Measurements from ENCODE around the gene GRID1.

The GRID1 gene

DNA sequence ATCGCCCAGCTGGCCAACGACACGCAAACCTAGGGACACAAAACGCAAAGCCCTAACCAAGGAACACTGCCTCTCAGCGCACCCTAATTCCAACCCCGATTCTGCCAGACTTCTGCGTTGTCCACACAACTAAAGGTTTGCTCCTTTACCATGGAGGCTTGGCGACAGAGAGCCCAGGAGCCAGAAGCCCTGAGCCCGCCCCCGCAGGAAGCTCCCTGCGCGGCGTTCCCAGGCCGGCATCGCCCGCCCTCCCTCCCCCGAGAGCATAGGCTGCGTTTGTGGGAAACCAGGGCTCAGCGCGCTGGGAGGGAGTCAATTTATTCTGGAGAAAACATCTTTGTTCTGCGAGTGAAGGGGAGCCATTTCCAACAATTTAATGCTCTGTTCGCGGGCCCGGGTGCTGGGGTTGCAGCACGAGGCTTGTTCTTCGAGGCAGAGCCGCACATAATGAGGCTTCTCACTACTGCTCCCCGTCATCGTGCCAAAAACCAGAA is 103.9 kb downstream of the GRID1 start:
- DNase-seq: no peak

DNA sequence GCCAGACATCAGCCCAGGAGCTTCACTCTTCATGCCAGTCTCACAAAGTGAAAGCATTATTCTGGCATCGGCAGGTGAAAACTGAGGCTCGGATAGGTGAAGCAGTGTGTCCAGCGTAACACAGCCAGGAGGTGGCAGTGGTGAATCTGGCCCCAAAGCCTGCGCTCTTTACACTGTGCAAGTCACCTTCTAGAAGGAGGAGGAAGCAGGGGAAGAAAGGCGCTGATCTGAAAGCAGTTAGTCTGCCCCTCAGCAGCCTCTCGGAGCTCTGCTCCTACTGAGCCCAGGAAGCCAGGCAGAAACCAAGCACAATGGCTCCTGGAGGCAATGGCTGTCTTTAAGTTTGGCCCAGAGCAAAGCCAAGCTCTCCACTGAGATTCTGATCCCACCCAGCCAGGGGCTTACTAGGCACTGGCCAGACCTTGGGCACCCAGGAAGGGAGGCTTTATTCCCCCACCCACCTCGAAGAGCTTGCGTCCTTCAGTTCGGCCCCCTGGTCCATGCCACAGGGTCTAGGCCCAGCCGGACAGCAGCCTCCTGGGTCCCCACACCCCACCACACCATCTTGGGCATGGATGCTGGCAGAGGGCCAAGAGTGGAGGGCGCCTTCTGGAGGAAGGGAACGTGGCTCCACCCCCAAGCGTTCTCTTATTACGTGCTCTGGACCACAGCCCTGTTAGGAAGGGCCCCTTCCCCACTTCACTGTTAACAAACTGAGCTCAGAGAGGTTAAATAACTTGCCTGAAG is 104.5 kb downstream of the GRID1 start:
- DNase-seq: peak; percentile 67

DNA sequence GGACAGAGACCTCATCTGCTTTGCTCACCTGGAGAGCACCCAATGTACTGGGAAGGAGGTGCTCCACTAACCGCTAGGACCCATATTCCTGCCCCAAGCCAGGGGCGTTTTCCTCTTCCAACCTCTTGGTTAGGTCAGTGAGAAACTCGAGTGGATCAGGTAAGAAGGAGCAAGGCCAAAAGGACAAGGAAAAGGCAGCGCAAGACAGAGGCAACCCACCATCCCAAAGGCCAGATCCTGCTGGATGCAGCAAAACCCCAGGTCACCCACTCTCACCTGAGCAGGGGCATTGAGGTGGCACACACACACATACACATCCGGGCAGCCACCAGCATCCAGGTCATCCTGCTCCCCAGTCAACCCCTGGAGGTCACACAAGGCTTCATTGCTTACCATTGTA is 105.1 kb downstream of the GRID1 start:
- DNase-seq: no peak

- DNase-seq: no peak
Observed at GRCh38 chr10:86260564-86260963, 106.0 kb downstream of the GRID1 start.

- no peak for DNase-seq
Observed at GRCh38 chr10:86259901-86260562, 106.6 kb downstream of the GRID1 start.

DNA sequence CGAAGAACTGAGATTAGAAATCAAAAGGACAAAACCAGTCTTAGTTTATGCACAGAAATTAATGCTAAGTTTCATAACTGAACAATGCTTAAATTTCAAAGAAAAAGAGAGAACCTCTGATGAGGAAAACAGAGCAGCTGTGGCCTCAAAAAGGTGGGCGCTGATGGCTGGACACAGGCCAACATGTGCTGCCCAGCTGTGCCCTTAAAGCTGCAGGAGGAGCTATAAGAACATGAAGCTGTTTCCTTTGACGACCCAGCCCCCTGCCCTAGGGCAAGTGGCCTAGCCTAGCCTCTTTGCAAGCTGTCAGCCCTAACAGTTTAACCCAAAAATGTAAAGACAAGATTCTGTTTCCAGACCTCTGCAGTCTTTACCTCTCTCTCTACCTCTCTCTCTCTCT is 107.7 kb downstream of the GRID1 start:
- no peak for DNase-seq

DNA sequence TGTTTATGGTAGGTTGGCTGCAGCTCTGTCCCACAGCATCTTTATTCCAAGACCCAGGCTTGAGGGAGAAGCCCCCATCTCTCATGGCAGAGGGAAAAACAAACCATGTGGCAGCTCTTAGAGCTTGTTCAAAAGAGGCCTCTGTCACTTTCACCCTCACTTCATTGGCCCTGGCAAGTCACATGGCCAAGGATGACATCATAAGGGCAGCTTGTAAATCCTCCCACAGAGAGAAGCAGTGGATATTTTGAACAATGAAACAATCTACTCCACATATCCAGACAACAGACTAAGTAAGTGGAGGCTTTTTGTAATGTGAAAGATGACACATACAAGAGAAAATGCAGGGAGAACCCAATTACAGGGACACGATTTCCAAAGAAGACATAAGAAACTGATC is 108.1 kb downstream of the GRID1 start:
- DNase-seq: no peak

- DNase-seq: no peak
Observed at GRCh38 chr10:86257683-86258082, 108.9 kb downstream of the GRID1 start.

DNA sequence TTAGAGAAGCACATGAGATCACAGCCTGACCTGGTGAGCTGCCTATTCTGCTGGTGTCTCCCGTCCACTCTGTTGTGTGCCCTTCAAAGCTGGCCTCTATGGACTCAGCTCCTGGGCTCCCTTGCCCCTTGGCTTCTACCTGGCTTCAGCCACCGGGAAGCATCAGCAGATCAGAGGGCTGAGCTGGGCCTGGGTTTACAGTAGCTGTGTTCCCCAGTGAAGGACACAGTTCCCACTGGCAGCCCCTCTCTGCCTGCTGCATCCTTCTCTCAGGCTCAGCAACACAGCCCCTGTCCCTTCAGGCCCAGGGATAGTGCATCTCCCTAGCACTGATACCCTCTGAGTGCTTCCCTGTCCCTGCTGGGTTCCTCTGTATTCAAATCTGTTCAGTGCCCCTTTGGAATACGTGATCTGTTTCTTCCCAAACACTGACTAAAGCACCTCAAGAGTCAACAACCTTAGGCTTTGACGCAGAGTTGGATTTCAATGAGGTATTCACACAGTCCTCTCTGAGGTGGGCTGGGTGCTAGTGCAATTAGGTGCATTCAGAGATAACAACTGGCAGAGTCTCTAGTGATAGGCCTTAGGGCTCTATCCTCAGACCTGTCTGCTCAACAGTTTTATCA is 109.8 kb downstream of the GRID1 start:
- no peak for DNase-seq

- no peak for DNase-seq
Observed at GRCh38 chr10:86255405-86256251, 111.0 kb downstream of the GRID1 start.

DNA sequence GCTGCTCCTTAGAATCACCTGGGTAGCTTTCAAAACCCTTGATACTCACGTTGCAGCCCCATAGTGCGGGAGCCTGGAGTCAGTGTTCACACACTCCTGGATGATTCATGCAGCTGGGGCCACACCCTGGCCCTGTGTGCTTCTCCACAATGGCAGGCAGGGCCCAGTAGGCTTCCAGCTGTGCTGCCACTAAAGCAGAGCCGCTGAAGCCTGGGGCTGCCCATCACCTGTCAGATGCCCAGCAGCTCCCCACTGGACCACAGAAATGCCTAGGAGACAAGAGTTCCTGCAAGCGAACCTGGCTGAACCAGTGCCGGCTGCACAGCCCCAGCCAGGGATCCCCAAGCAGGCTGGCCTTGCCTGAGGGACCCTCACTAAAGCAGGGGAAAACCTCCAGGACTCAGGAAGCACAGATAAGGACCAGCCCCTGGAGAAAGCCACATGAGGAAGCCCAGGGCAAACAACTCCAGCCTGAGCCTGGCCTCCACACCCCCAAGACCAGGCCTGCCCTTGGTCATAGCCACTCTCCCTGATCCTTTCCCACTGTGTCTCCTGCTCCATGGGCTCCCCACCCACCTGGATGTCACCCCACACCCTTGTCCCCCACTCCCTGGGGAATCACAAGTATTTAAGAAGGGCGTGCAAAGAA is 111.9 kb downstream of the GRID1 start:
- DNase-seq: peak; percentile 24

GRCh38 chr10:86254081-86254480 is 112.5 kb downstream of the GRID1 start:
- no peak for DNase-seq

GRCh38 chr10:86253091-86254072 is 113.2 kb downstream of the GRID1 start:
- no peak for DNase-seq

DNA sequence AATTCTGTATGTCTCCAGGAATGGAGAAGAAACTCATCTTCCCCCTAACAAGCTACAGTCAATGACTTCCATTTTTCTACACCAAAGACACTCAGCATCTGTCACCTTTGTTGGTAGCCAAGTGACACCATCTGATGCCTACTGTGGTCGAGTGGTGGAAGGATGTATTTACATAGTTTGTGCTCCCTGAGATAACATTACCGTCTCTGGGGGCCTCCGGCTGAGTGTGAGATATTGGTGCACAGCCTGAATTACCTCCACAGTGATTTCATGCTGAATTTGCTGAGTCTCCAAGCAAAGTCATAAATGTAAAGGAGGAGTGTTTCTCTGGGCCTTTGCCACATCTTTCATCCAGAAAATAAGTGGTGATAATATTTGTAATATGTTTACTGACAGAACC is 114.0 kb downstream of the GRID1 start:
- DNase-seq: no peak

DNA sequence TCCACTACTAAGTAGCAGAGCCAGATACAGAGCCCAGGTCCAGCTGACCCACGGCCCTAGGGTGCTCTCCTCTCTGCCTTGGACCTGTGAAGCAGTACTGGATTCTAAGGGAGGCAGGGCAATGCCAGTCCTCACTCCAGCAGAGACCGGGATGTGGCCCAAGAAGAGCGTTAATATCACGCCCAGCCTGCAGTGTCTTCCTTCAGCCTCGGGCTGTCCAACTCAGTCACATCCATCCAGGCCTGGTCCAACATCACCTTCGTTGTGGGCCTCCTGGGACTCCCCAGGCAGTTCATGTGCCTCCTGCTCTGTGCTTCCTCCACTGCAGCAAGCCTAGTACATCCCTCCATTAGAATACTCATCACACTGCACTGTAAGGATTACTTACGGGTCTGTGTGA is 114.5 kb downstream of the GRID1 start:
- DNase-seq: no peak

GRCh38 chr10:86251426-86251825 is 115.2 kb downstream of the GRID1 start:
- DNase-seq: no peak

DNA sequence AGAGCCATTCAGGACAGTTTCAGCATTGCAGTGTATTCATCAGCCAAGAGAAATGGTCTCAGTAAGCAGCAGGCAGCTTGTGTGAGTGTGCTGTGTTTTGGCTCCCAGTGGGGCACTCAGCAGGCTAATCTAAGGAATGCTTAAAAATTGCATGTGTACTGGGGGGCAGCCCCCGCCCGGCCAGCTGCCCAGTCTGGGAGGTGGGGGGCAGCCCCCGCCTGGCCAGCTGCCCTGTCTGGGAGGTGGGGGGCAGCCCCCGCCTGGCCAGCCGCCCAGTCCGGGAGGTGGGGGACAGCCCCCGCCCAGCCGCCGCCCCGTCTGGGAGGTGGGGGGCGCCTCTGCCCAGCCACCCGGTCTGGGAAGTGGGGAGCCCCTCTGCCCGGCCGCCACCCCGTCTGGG is 116.2 kb downstream of the GRID1 start:
- DNase-seq: no peak

GRCh38 chr10:86249794-86250193 is 116.8 kb downstream of the GRID1 start:
- no peak for DNase-seq

GRCh38 chr10:86248062-86248461 is 118.5 kb downstream of the GRID1 start:
- DNase-seq: no peak

GRCh38 chr10:86247588-86247987 is 119.0 kb downstream of the GRID1 start:
- no peak for DNase-seq

DNA sequence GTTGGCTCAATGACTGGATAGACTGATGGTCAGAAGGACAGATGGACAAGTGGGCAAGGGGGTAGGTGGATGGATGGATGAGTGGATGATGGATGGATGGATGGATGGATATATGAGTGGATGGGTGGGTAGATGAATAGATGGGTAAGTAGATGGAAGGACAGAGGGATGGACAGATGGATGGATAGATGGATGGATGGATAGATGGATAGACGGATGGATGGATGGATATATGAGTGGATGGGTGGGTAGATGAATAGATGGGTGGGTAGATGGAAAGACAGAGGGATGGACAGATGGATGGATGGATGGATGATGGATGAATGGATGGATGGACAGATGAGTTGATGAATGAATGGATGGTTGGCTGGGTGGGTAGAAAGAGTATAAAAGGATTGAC is 119.5 kb downstream of the GRID1 start:
- DNase-seq: no peak

All from DMS53 (cell line).